Ishikawa (cell line): Measurements from ENCODE around the gene CACNA2D2.

Experiments
- CEBPB ChIP-seq: IDR thresholded peaks from 2 replicates; pipeline ENCODE4 v1.6.1; 2012
- EP300 ChIP-seq: IDR thresholded peaks from 2 replicates; pipeline ENCODE4 v1.6.1; 2012; ENCODE audit warnings: borderline replicate concordance
- RAD21 ChIP-seq: IDR thresholded peaks from 2 replicates; pipeline ENCODE4 v1.6.1; 2012; ENCODE audit warnings: low read depth
- REST ChIP-seq: IDR thresholded peaks from 2 replicates; pipeline ENCODE4 v1.6.1; 2012; ENCODE audit warnings: low read depth, mild to moderate bottlenecking
- TAF1 ChIP-seq: IDR thresholded peaks from 2 replicates; pipeline ENCODE4 v1.6.1; 2012; ENCODE audit warnings: low read depth, mild to moderate bottlenecking
- TCF12 ChIP-seq: IDR thresholded peaks from 2 replicates; pipeline ENCODE4 v1.6.1; 2012; ENCODE audit warnings: low read depth
- YY1 ChIP-seq: IDR thresholded peaks from 2 replicates; pipeline ENCODE4 v1.6.1; 2012; ENCODE audit warnings: low read depth

GRCh38 chr3:50390508-50391224 is 112.8 kb downstream of the CACNA2D2 start:
- TF ChIP-seq EP300 (no peak), CEBPB (no peak), YY1 (no peak), TCF12 (no peak), TAF1 (no peak), REST (no peak), RAD21 (no peak)
